HepG2 (cell line): Measurements from ENCODE around the gene SAMD14. TPM values are rescaled to one million over a fixed set of nuclear protein-coding genes. Genes with fewer than 3 reads are reported as not detected.

Source experiments
- ATAC-seq: fragments of 200-7000 bp; cut with Tn5 transposase; 3 replicates; pipeline ENCODE4 v1.9.1; 2020; ENCODE audit warnings: mild to moderate bottlenecking, moderate library complexity
- BruUV-seq: library from RNA; stranded (reverse); fragments of 400-500 nt; replicated peaks from 2 replicates; lab custom pipeline; 2021; lab: Mats Ljungman, UMichigan
- CTCF ChIA-PET: fragments of 300-600 bp; formaldehyde crosslinking; extraction: SDS; loops from one replicate; lab custom pipeline; 2021; ENCODE audit warnings: low total read pairs, inconsistent platforms, low intra/inter-chr PET ratio; lab: Yijun Ruan, JAX
- POLR2A ChIA-PET: fragments of 350-600 bp; sonication (Branson Sonifier 250); formaldehyde crosslinking; loops from one replicate; lab custom pipeline; 2020; ENCODE audit warnings: antibody characterized with exemption, inconsistent platforms; lab: Yijun Ruan, JAX
- DNase-seq: peaks from one replicate; pipeline ENCODE4 v3.0.0-alpha.2; 2015; ENCODE audit warnings: low spot score
- FAIRE-seq: peaks from 3 replicates; lab custom pipeline; 2011; peaks lifted over from hg19 to GRCh38; lab: Jason Lieb, UNC
- H2AFZ ChIP-seq: one replicate; pipeline ENCODE4 v1.6.1; 2011; ENCODE audit warnings: low read length, inconsistent platforms
- H3K27ac ChIP-seq: fragments of 300-600 bp; 3 replicates; pipeline ENCODE4 v1.8.0; 2011; ENCODE audit warnings: mixed run types, mild to moderate bottlenecking, mixed read lengths, low read length, inconsistent platforms; ENCODE audit not compliant: insufficient read depth; ENCODE audit errors: extremely low read length
- H3K27me3 ChIP-seq, 2 experiments: fragments of 200-600 bp in 1 of 2; 2 replicates in 1 of 2; 3 replicates in 1 of 2; pipeline versions ENCODE4 v1.6.0 to v1.8.0; 2011; ENCODE audit warnings: low read length in 2 of 2, mild to moderate bottlenecking in 2 of 2, moderate library complexity in 2 of 2, inconsistent platforms in 1 of 2; ENCODE audit not compliant: insufficient read depth in 2 of 2, control insufficient read depth in 1 of 2
- H3K36me3 ChIP-seq, 2 experiments: fragments of 200-600 bp in 1 of 2; replicated peaks in 1 of 2; 2 replicates in 1 of 2; 3 replicates in 1 of 2; pipeline versions ENCODE4 v1.5.1 to v1.8.0; 2011; ENCODE audit warnings: low read length in 2 of 2, inconsistent platforms in 1 of 2; ENCODE audit not compliant: insufficient read depth in 2 of 2, control insufficient read depth in 1 of 2
- H3K4me1 ChIP-seq: 2 replicates; pipeline ENCODE4 v1.5.1; 2012; ENCODE audit warnings: low read length, inconsistent platforms; ENCODE audit not compliant: insufficient read depth
- H3K4me2 ChIP-seq: 2 replicates; pipeline ENCODE4 v1.6.0; 2011; ENCODE audit warnings: low read depth, low read length, inconsistent platforms
- H3K4me3 ChIP-seq, 3 experiments: fragments of 200-600 bp in 1 of 3; sonication (generic), shearing (Covaris generic) in 1 of 3; replicated peaks in 1 of 3; 2 replicates each; pipeline ENCODE4 v1.5.1; 2011 to 2016; ENCODE audit warnings: low read length in 3 of 3, inconsistent platforms in 2 of 3, low read depth in 2 of 3, mild to moderate bottlenecking in 2 of 3, control low read depth in 1 of 3, mixed read lengths in 1 of 3; ENCODE audit not compliant: insufficient read depth in 1 of 3
- H3K79me2 ChIP-seq: one replicate; pipeline ENCODE4 v1.6.1; 2011; ENCODE audit warnings: low read length, inconsistent platforms; ENCODE audit not compliant: insufficient read depth
- H3K9ac ChIP-seq: 2 replicates; pipeline ENCODE4 v1.6.0; 2011; ENCODE audit warnings: mild to moderate bottlenecking, low read depth, low read length, inconsistent platforms; ENCODE audit not compliant: insufficient read depth
- H3K9me3 ChIP-seq: 2 replicates; pipeline ENCODE4 v1.5.1; 2012; ENCODE audit warnings: mild to moderate bottlenecking, low read length
- H4K20me1 ChIP-seq: 2 replicates; pipeline ENCODE4 v1.6.0; 2011; ENCODE audit warnings: inconsistent platforms, mild to moderate bottlenecking, low read length, moderate library complexity; ENCODE audit not compliant: insufficient read depth
- ATRX ChIP-seq: sonication (generic); formaldehyde crosslinking; IDR thresholded peaks from 2 replicates; pipeline ENCODE4 v1.4.0; 2020; ENCODE audit warnings: missing genetic modification reagents, borderline replicate concordance
- BRCA1 ChIP-seq: sonication (generic); formaldehyde crosslinking; IDR thresholded peaks from 2 replicates; pipeline ENCODE4 v1.4.0; 2020; ENCODE audit warnings: missing genetic modification reagents
- EEA1 ChIP-seq: sonication (generic); formaldehyde crosslinking; IDR thresholded peaks from 2 replicates; pipeline ENCODE4 v1.5.1; 2020; ENCODE audit warnings: mild to moderate bottlenecking, missing genetic modification reagents, borderline replicate concordance
- HHEX ChIP-seq: IDR thresholded peaks from 2 replicates; pipeline ENCODE4 v1.6.1; 2016; ENCODE audit warnings: control low read depth
- IRF2 ChIP-seq: IDR thresholded peaks from 2 replicates; pipeline ENCODE4 v1.6.1; 2018; ENCODE audit warnings: missing genetic modification reagents, missing compliant biosample characterization
- ISL2 ChIP-seq: sonication (generic); formaldehyde crosslinking; IDR thresholded peaks from 2 replicates; pipeline ENCODE4 v1.5.0; 2020; ENCODE audit warnings: missing genetic modification reagents
- KMT2B ChIP-seq: IDR thresholded peaks from 2 replicates; pipeline ENCODE4 v1.6.1; 2016; ENCODE audit warnings: missing genetic modification reagents, missing compliant biosample characterization
- MBNL3 ChIP-seq: fragments of 250-450 bp; sonication (Bioruptor Pico); conservative IDR thresholded peaks from 2 replicates; pipeline ENCODE4 v1.8.0; 2022; ENCODE audit warnings: mild to moderate bottlenecking, inconsistent platforms
- MIER3 ChIP-seq: IDR thresholded peaks from 2 replicates; pipeline ENCODE4 v1.6.1; 2016; ENCODE audit warnings: missing compliant biosample characterization, borderline replicate concordance
- POGZ ChIP-seq: sonication (generic); formaldehyde crosslinking; IDR thresholded peaks from 2 replicates; pipeline ENCODE4 v1.4.0; 2020; ENCODE audit warnings: mild to moderate bottlenecking, missing genetic modification reagents
- SAP130 ChIP-seq: IDR thresholded peaks from 2 replicates; pipeline ENCODE4 v1.6.1; 2016; ENCODE audit warnings: low read depth
- XBP1 ChIP-seq: sonication (generic); formaldehyde crosslinking; IDR thresholded peaks from 2 replicates; pipeline ENCODE4 v1.5.0; 2020; ENCODE audit warnings: missing genetic modification reagents
- ZFP90 ChIP-seq: sonication (generic); formaldehyde crosslinking; IDR thresholded peaks from 2 replicates; pipeline ENCODE4 v1.8.0; 2022; ENCODE audit warnings: missing genetic modification reagents, mild to moderate bottlenecking, inconsistent platforms, borderline replicate concordance
- ZNF382 ChIP-seq: sonication (generic); formaldehyde crosslinking; IDR thresholded peaks from 2 replicates; pipeline ENCODE4 v1.5.0; 2020; ENCODE audit warnings: missing genetic modification reagents, mild to moderate bottlenecking, borderline replicate concordance
- ZNF552 ChIP-seq: sonication (generic); formaldehyde crosslinking; IDR thresholded peaks from 2 replicates; pipeline ENCODE4 v1.9.0; 2022; ENCODE audit warnings: missing genetic modification reagents, mild to moderate bottlenecking, borderline replicate concordance
- ZNF768 ChIP-seq: sonication (generic); formaldehyde crosslinking; IDR thresholded peaks from 2 replicates; pipeline ENCODE4 v1.4.0; 2020; ENCODE audit warnings: missing genetic modification reagents
- WGBS: methylation state at CpG from one replicate; pipeline ENCODE4 v1.1.6; 2017; ENCODE audit warnings: low lambda C conversion rate; 5-methylcytosine and 5-hydroxymethylcytosine counted together
- in situ Hi-C: cut with HindIII; loops from 2 replicates; pipeline ENCODE4 v1.10.0; 2017; ENCODE audit warnings: low pct_unique_long_range_greater_than_20kb; ENCODE audit not compliant: extremely low pct_ligation_motif_present
- intact Hi-C: fragments of 100-400 bp; cut with micrococcal nuclease; formaldehyde crosslinking; loops from one replicate; pipeline ENCODE4 v1.10.0; 2022; ENCODE audit not compliant: unreplicated experiment
- polyA plus RNA-seq, 8 experiments: library from polyadenylated mRNA; depleted of rRNA in 3 of 8; stranded (reverse) in 7 of 8; unstranded in 1 of 8; fragments of >200 nt; fragmentation: Illumina TruSeq in 4 of 8; extraction: Trizol in 4 of 8; gene quantifications; 2 replicates each; pipeline versions ENCODE4 v1.2.1 to v1.2.3, GENCODE V29; 2011 to 2016; ENCODE audit warnings: low read depth in 4 of 8, missing spikeins in 1 of 8, mixed read lengths in 1 of 8; ENCODE audit not compliant: insufficient read depth in 1 of 8
- total RNA-seq, 5 experiments: library from RNA; depleted of rRNA; stranded (reverse); fragments of >200 nt; fragmentation: Illumina TruSeq; extraction: Trizol; gene quantifications; 2 replicates each; pipeline ENCODE4 v1.2.3, GENCODE V29; 2016; ENCODE audit warnings: low read depth in 1 of 5
- TF ChIP-seq, protein P1 (sequence below): sonication (generic); formaldehyde crosslinking; IDR thresholded peaks from 2 replicates; pipeline ENCODE4 v1.4.0; 2020; ENCODE audit warnings: missing genetic modification reagents, mild to moderate bottlenecking, borderline replicate concordance
- TF ChIP-seq, protein P2 (sequence below): sonication (generic); formaldehyde crosslinking; IDR thresholded peaks from 2 replicates; pipeline ENCODE4 v1.5.1; 2020; ENCODE audit warnings: mild to moderate bottlenecking, missing genetic modification reagents, moderate library complexity

SAMD14 gene
- total and polyA plus RNA-seq, 2 of the 13 experiments (the other 11 are each of a cell fraction or from before 2014, with no cell fraction given), result 0.07 to 0.22 TPM

DNA sequence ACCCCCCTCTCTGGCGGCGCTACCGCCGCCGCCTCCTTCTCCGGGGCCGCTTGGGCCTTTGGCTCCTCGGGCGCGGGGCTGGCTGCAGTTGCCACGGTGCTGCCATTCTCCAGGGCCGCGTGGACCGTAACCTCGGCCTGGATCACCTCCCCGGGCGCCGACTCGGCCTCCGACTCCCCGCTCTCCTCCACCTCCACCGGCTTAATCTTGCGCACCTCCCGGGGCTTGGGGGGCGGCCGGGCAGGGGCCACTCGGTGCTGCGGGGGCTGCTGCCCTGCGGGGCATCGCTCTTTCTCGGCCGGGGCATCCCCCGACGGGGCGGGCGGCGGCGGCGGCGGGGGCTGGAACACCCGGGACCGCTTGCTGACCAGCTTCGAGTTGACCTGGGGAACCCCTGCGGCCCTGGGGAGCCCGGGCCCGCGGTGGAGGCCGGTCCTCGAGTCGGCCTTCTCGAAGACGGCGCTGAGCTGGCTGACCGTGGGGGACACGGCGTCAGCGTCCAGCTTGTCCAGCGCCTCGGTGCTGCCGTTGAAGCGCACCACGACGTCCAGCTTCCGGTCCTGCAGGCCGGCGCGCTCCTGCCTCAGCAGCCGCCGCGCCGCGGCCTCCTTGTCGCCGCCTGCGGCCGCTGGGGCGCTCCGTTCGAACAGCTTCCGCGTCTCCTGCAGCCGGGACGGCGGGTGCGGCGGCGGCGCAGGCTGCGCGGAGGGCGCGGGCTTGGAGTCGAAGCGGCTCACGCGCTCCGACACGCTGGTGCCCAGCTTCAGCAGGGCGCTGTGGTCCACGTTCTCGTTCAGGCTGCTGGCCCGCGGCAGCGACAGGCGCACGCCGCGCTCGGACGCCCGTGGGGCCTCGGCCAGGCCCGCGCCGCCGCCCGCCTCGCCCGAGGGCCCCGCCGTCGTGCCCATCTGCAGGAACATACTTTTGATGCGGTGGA lies 19.7 kb upstream of the SAMD14 start:
- WGBS, result 3% methylated on average over 45 of the region's 123 CpGs
- H3K79me2 ChIP-seq, result peaks cover 25% of the 10 kb centered on the region
- peaks cover 11% of the 10 kb centered on the region; the same call in 1 of the 2 replicates for H4K20me1 ChIP-seq
- H3K4me1 ChIP-seq, result peaks cover 54% of the 10 kb centered on the region
- peak overlapping the region; percentile 100 for H3K4me2 ChIP-seq
- DNase-seq (no peak), FAIRE-seq (no peak), ATAC-seq (peak; percentile 6)
- peak overlapping the region; percentile 83 for H3K9ac ChIP-seq
- intact Hi-C loops (no loop called here), in situ Hi-C loops (no loop called here)
- BruUV-seq, result no TSS peak
- no peak overlapping the region for H2AFZ ChIP-seq
- ChIA-PET POLR2A (interaction anchor here (0.9 to 2.0 kb wide), 3 partner anchors 26 to 55 kb away, joined by 3 to 8 read pairs (median 4); partner anchors contain the start of gene PDK2), CTCF (interaction anchor here (1.5 kb wide), 1 partner anchor 56 kb away, joined by 3 read pairs; no protein-coding TSS in a partner anchor)
- H3K9me3 ChIP-seq, result no peaks in the 10 kb centered on the region
- no peaks in the 10 kb centered on the region; a peak in 2 of 5 replicates for H3K27me3 ChIP-seq
- peak overlapping the region; percentile 95 for H3K27ac ChIP-seq
- H3K36me3 ChIP-seq, result peaks cover 6 to 8% of the 10 kb centered on the region in 2 experiments; a peak in 4 of 5 replicates
- H3K4me3 ChIP-seq, result peak overlapping the region; percentile 70 to 86 (median 84)
- TF ChIP-seq, protein P1, sequence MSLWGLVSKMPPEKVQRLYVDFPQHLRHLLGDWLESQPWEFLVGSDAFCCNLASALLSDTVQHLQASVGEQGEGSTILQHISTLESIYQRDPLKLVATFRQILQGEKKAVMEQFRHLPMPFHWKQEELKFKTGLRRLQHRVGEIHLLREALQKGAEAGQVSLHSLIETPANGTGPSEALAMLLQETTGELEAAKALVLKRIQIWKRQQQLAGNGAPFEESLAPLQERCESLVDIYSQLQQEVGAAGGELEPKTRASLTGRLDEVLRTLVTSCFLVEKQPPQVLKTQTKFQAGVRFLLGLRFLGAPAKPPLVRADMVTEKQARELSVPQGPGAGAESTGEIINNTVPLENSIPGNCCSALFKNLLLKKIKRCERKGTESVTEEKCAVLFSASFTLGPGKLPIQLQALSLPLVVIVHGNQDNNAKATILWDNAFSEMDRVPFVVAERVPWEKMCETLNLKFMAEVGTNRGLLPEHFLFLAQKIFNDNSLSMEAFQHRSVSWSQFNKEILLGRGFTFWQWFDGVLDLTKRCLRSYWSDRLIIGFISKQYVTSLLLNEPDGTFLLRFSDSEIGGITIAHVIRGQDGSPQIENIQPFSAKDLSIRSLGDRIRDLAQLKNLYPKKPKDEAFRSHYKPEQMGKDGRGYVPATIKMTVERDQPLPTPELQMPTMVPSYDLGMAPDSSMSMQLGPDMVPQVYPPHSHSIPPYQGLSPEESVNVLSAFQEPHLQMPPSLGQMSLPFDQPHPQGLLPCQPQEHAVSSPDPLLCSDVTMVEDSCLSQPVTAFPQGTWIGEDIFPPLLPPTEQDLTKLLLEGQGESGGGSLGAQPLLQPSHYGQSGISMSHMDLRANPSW (CRISPR knock-in tag), result no peak
- TF ChIP-seq ZFP90 (peak; percentile 5; the same call in 1 of the 2 replicates), POGZ (no peak), MBNL3 (CRISPR knock-in tag) (no peak), EEA1 (peak; percentile 71; the same call in 1 of the 2 replicates), KMT2B (CRISPR knock-in tag) (no peak), ISL2 (CRISPR knock-in tag) (no peak), XBP1 (CRISPR knock-in tag) (no peak), BRCA1 (CRISPR knock-in tag) (peak; percentile 52; the same call in 1 of the 2 replicates), ZNF552 (no peak), HHEX (no peak), IRF2 (CRISPR knock-in tag) (peak; percentile 41; the same call in 1 of the 2 replicates), ZNF768 (CRISPR knock-in tag) (peak; percentile 21; the same call in 1 of the 2 replicates), MIER3 (CRISPR knock-in tag) (no peak), SAP130 (CRISPR knock-in tag) (peak; percentile 80), ATRX (CRISPR knock-in tag) (no peak), ZNF382 (CRISPR knock-in tag) (no peak)
- TF ChIP-seq, protein P2, sequence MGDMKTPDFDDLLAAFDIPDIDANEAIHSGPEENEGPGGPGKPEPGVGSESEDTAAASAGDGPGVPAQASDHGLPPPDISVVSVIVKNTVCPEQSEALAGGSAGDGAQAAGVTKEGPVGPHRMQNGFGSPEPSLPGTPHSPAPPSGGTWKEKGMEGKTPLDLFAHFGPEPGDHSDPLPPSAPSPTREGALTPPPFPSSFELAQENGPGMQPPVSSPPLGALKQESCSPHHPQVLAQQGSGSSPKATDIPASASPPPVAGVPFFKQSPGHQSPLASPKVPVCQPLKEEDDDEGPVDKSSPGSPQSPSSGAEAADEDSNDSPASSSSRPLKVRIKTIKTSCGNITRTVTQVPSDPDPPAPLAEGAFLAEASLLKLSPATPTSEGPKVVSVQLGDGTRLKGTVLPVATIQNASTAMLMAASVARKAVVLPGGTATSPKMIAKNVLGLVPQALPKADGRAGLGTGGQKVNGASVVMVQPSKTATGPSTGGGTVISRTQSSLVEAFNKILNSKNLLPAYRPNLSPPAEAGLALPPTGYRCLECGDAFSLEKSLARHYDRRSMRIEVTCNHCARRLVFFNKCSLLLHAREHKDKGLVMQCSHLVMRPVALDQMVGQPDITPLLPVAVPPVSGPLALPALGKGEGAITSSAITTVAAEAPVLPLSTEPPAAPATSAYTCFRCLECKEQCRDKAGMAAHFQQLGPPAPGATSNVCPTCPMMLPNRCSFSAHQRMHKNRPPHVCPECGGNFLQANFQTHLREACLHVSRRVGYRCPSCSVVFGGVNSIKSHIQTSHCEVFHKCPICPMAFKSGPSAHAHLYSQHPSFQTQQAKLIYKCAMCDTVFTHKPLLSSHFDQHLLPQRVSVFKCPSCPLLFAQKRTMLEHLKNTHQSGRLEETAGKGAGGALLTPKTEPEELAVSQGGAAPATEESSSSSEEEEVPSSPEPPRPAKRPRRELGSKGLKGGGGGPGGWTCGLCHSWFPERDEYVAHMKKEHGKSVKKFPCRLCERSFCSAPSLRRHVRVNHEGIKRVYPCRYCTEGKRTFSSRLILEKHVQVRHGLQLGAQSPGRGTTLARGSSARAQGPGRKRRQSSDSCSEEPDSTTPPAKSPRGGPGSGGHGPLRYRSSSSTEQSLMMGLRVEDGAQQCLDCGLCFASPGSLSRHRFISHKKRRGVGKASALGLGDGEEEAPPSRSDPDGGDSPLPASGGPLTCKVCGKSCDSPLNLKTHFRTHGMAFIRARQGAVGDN, result peak; percentile 93
